Prostate gland (tissue), 2 donors: Measurements from ENCODE around the gene WDR45.

ENCODE experiments used
- POLR2A ChIP-seq: fragments of 450-650 bp; IDR thresholded peaks from one replicate; pipeline ENCODE4 v1.6.1; 2016; ENCODE audit warnings: antibody characterized with exemption, mild to moderate bottlenecking
- POLR2AphosphoS5 ChIP-seq: sonication (generic); formaldehyde crosslinking; IDR thresholded peaks from one replicate; pipeline ENCODE4 v1.6.1; 2017; ENCODE audit warnings: antibody characterized with exemption
- TF ChIP-seq, protein P1 (sequence below), 4 experiments: fragments of 200-600 bp in 2 of 4; fragments of 450-650 bp in 2 of 4; sonication (generic) in 2 of 4; IDR thresholded peaks; 1 replicate in 3 of 4; 2 replicates in 1 of 4; pipeline ENCODE4 v1.5.1; 2016 to 2019; ENCODE audit warnings: antibody characterized with exemption in 4 of 4, mild to moderate bottlenecking in 2 of 4, moderate library complexity in 2 of 4

- TF ChIP-seq, protein P1, sequence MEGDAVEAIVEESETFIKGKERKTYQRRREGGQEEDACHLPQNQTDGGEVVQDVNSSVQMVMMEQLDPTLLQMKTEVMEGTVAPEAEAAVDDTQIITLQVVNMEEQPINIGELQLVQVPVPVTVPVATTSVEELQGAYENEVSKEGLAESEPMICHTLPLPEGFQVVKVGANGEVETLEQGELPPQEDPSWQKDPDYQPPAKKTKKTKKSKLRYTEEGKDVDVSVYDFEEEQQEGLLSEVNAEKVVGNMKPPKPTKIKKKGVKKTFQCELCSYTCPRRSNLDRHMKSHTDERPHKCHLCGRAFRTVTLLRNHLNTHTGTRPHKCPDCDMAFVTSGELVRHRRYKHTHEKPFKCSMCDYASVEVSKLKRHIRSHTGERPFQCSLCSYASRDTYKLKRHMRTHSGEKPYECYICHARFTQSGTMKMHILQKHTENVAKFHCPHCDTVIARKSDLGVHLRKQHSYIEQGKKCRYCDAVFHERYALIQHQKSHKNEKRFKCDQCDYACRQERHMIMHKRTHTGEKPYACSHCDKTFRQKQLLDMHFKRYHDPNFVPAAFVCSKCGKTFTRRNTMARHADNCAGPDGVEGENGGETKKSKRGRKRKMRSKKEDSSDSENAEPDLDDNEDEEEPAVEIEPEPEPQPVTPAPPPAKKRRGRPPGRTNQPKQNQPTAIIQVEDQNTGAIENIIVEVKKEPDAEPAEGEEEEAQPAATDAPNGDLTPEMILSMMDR (IDR thresholded peaks at IDR 0.05) = no peak
- TF ChIP-seq POLR2A (no peak), POLR2AphosphoS5 (no peak)
Observed at GRCh38 chrX:49120091-49120490, 40.4 kb upstream of the WDR45 start.
